PFSK-1 (cell line): Measurements from ENCODE around the gene PCIF1.

ENCODE experiments used
- FOXP2 ChIP-seq: optimal IDR thresholded peaks from 2 replicates; pipeline ENCODE3; 2011; ENCODE audit warnings: borderline replicate concordance, control low read depth, inconsistent platforms; ENCODE audit not compliant: insufficient read depth; ENCODE audit errors: extremely low read length, extremely low read depth
- POLR2AphosphoS5 ChIP-seq: IDR thresholded peaks from 2 replicates; pipeline ENCODE4 v1.6.1; 2012; ENCODE audit warnings: low read depth, mild to moderate bottlenecking, control low read depth, low read length, moderate library complexity
- REST ChIP-seq, 2 experiments: IDR thresholded peaks; 2 replicates each; pipeline versions ENCODE4 v1.6.1 to v1.8.0; 2011 to 2012; ENCODE audit warnings: low read depth in 2 of 2, low read length in 2 of 2, control low read depth in 1 of 2, inconsistent platforms in 1 of 2, mild to moderate bottlenecking in 1 of 2, moderate library complexity in 1 of 2; ENCODE audit not compliant: insufficient read depth in 1 of 2
- SIN3A ChIP-seq: IDR thresholded peaks from 2 replicates; pipeline ENCODE4 v1.6.1; 2012; ENCODE audit warnings: mild to moderate bottlenecking, low read length, moderate library complexity, borderline replicate concordance; ENCODE audit not compliant: insufficient read depth
- TAF1 ChIP-seq: IDR thresholded peaks from 2 replicates; pipeline ENCODE4 v1.6.1; 2012; ENCODE audit warnings: low read length, control low read depth, borderline replicate concordance; ENCODE audit not compliant: insufficient read depth

Gene PCIF1

GRCh38 chr20:45958593-45958992 is 24.1 kb downstream of the PCIF1 start:
- no peak for TF ChIP-seq TAF1
- no peak for TF ChIP-seq POLR2AphosphoS5
- TF ChIP-seq FOXP2: no peak
- no peak for TF ChIP-seq REST (IDR thresholded peaks at IDR 0.05; ENCODE audit: insufficient read depth in 1 of 2, low read depth in 2 of 2, low read length in 2 of 2)
- TF ChIP-seq SIN3A: no peak

- TF ChIP-seq POLR2AphosphoS5: no peak
- no peak for TF ChIP-seq TAF1
- no peak for TF ChIP-seq FOXP2
- TF ChIP-seq REST (IDR thresholded peaks at IDR 0.05; ENCODE audit: insufficient read depth in 1 of 2, low read depth in 2 of 2, low read length in 2 of 2): no peak
- TF ChIP-seq SIN3A: no peak
Observed at GRCh38 chr20:45959126-45959525, 24.6 kb downstream of the PCIF1 start.

GRCh38 chr20:45959956-45960630 is 25.6 kb downstream of the PCIF1 start:
- TF ChIP-seq POLR2AphosphoS5 (no peak), REST (IDR thresholded peaks at IDR 0.05; ENCODE audit: insufficient read depth in 1 of 2, low read depth in 2 of 2, low read length in 2 of 2) (no peak)

GRCh38 chr20:45962031-45962755 is 27.7 kb downstream of the PCIF1 start:
- TF ChIP-seq POLR2AphosphoS5 (no peak), TAF1 (no peak), REST (IDR thresholded peaks at IDR 0.05; ENCODE audit: insufficient read depth in 1 of 2, low read depth in 2 of 2, low read length in 2 of 2) (no peak)
